ENCODE results near the gene ZBTB12. TPM values are rescaled to one million over a fixed set of nuclear protein-coding genes. Genes with fewer than 3 reads are reported as not detected.
A peak's percentile ranks its signal among the peaks of the same experiment; 100 is the strongest.

ZBTB12 gene
- total and polyA plus RNA-seq, 4 donors: 1.2 to 4.9 (median 2.6) TPM

DNA sequence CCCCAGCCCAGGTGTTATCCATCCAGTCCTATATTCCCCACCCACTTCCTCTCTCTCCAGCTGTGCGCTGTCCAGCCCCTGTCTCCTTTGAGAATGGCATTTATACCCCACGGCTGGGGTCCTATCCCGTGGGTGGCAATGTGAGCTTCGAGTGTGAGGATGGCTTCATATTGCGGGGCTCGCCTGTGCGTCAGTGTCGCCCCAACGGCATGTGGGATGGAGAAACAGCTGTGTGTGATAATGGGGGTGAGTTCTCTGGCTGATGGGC is 26.7 kb upstream of the ZBTB12 start:
- Histone ChIP-seq H3K4me1 (ENCODE audit: control insufficient read depth in 1 of 2, insufficient read depth in 2 of 2, low read length in 2 of 2) (no peaks in the 10 kb centered on the region), H3K36me3 (ENCODE audit: control insufficient read depth in 1 of 2, insufficient read depth in 2 of 2, low read length in 1 of 2) (no peaks in the 10 kb centered on the region), H3K27ac (ENCODE audit: low read depth in 1 of 2, low read length in 2 of 2) (no peak overlapping the region), H3K9me3 (ENCODE audit: control insufficient read depth, low read length) (no peaks in the 10 kb centered on the region), H3K27me3 (ENCODE audit: control insufficient read depth in 1 of 2, insufficient read depth in 2 of 2, low read length in 1 of 2) (no peaks in the 10 kb centered on the region), H3K4me3 (ENCODE audit: low read length in 2 of 2) (no peak overlapping the region)
- 81 to 86% methylated on average over 9 of the region's 9 CpGs for WGBS, 2 donors
- intact Hi-C loops (cut with DNase I): no loop called here
- DNase-seq (peak in 1 of 2 donors; percentile 23), ATAC-seq (ENCODE audit: low FRiP score) (no peak)

- H3K4me1 ChIP-seq (ENCODE audit: control insufficient read depth in 1 of 2, insufficient read depth in 2 of 2, low read length in 2 of 2): no peaks in the 10 kb centered on the region
- H3K27ac ChIP-seq (ENCODE audit: low read depth in 1 of 2, low read length in 2 of 2): no peak overlapping the region
- 74% methylated on average over 11 of the region's 11 CpGs for WGBS, 2 donors
- H3K9me3 ChIP-seq (ENCODE audit: control insufficient read depth, low read length): no peaks in the 10 kb centered on the region
- intact Hi-C loops (cut with DNase I): no loop called here
- no peaks in the 10 kb centered on the region for H3K36me3 ChIP-seq (ENCODE audit: control insufficient read depth in 1 of 2, insufficient read depth in 2 of 2, low read length in 1 of 2)
- peak in 1 of 2 donors; percentile 39 for DNase-seq
- H3K4me3 ChIP-seq (ENCODE audit: low read length in 2 of 2): no peak overlapping the region
- H3K27me3 ChIP-seq (ENCODE audit: control insufficient read depth in 1 of 2, insufficient read depth in 2 of 2, low read length in 1 of 2): no peaks in the 10 kb centered on the region
- peak; percentile 46 for ATAC-seq (ENCODE audit: low FRiP score)
Observed at GRCh38 chr6:31927863-31928671, 26.2 kb upstream of the ZBTB12 start.

- no peak within 1 kb of the TSS for H3K4me3 ChIP-seq (ENCODE audit: low read length in 2 of 2)
- no peaks in the 10 kb centered on the region for H3K36me3 ChIP-seq (ENCODE audit: control insufficient read depth in 1 of 2, insufficient read depth in 2 of 2, low read length in 1 of 2)
- WGBS, 2 donors: 60 to 62% methylated on average over 11 of the region's 11 CpGs
- no peaks in the 10 kb centered on the region for H3K4me1 ChIP-seq (ENCODE audit: control insufficient read depth in 1 of 2, insufficient read depth in 2 of 2, low read length in 2 of 2)
- ATAC-seq (ENCODE audit: low FRiP score) (peak; percentile 36), DNase-seq (no peak)
- intact Hi-C loops (cut with DNase I): no loop called here
- H3K27ac ChIP-seq (ENCODE audit: low read depth in 1 of 2, low read length in 2 of 2): no peak within 1 kb of the TSS
- no peaks in the 10 kb centered on the region for H3K27me3 ChIP-seq (ENCODE audit: control insufficient read depth in 1 of 2, insufficient read depth in 2 of 2, low read length in 1 of 2)
- H3K9me3 ChIP-seq (ENCODE audit: control insufficient read depth, low read length): no peaks in the 10 kb centered on the region
Observed at GRCh38 chr6:31927242-31927862, 25.5 kb upstream of the ZBTB12 start, which contains the start of gene C2. Gene C2, plus strand, starts transcription at chr6:31927717. Its CDS starts 36 bp downstream, at chr6:31927753.

GRCh38 chr6:31922942-31923341 is 21.1 kb upstream of the ZBTB12 start:
- DNase-seq: peak in 1 of 2 donors; percentile 30
- Histone ChIP-seq H3K4me1 (ENCODE audit: control insufficient read depth in 1 of 2, insufficient read depth in 2 of 2, low read length in 2 of 2) (no peaks in the 10 kb centered on the region), H3K4me3 (ENCODE audit: low read length in 2 of 2) (no peak overlapping the region), H3K27me3 (ENCODE audit: control insufficient read depth in 1 of 2, insufficient read depth in 2 of 2, low read length in 1 of 2) (no peaks in the 10 kb centered on the region), H3K9me3 (ENCODE audit: control insufficient read depth, low read length) (no peaks in the 10 kb centered on the region), H3K27ac (ENCODE audit: low read depth in 1 of 2, low read length in 2 of 2) (no peak overlapping the region), H3K36me3 (ENCODE audit: control insufficient read depth in 1 of 2, insufficient read depth in 2 of 2, low read length in 1 of 2) (no peaks in the 10 kb centered on the region)
- no peak for ATAC-seq (ENCODE audit: low FRiP score)
- intact Hi-C loops (cut with DNase I): no loop called here
- 17 to 18% methylated on average over 5 of the region's 5 CpGs for WGBS, 2 donors

GRCh38 chr6:31920811-31921210 is 18.9 kb upstream of the ZBTB12 start:
- ATAC-seq (ENCODE audit: low FRiP score) (peak; percentile 7), DNase-seq (peak in 1 of 2 donors; percentile 6)
- H3K9me3 ChIP-seq (ENCODE audit: control insufficient read depth, low read length): no peaks in the 10 kb centered on the region
- H3K4me3 ChIP-seq (ENCODE audit: low read length in 2 of 2): no peak overlapping the region
- H3K4me1 ChIP-seq (ENCODE audit: control insufficient read depth in 1 of 2, insufficient read depth in 2 of 2, low read length in 2 of 2): no peaks in the 10 kb centered on the region
- H3K27me3 ChIP-seq (ENCODE audit: control insufficient read depth in 1 of 2, insufficient read depth in 2 of 2, low read length in 1 of 2): no peaks in the 10 kb centered on the region
- no peak overlapping the region for H3K27ac ChIP-seq (ENCODE audit: low read depth in 1 of 2, low read length in 2 of 2)
- no peaks in the 10 kb centered on the region for H3K36me3 ChIP-seq (ENCODE audit: control insufficient read depth in 1 of 2, insufficient read depth in 2 of 2, low read length in 1 of 2)
- intact Hi-C loops (cut with DNase I): no loop called here
- WGBS, 2 donors: 70 to 73% methylated on average over 2 of the region's 2 CpGs

- no peaks in the 10 kb centered on the region for H3K36me3 ChIP-seq (ENCODE audit: control insufficient read depth in 1 of 2, insufficient read depth in 2 of 2, low read length in 1 of 2)
- H3K9me3 ChIP-seq (ENCODE audit: control insufficient read depth, low read length): no peaks in the 10 kb centered on the region
- no peaks in the 10 kb centered on the region for H3K27me3 ChIP-seq (ENCODE audit: control insufficient read depth in 1 of 2, insufficient read depth in 2 of 2, low read length in 1 of 2)
- ATAC-seq (ENCODE audit: low FRiP score): no peak
- no peak overlapping the region for H3K4me3 ChIP-seq (ENCODE audit: low read length in 2 of 2)
- 81% methylated on average over 6 of the region's 6 CpGs for WGBS, 2 donors
- intact Hi-C loops (cut with DNase I): no loop called here
- H3K27ac ChIP-seq (ENCODE audit: low read depth in 1 of 2, low read length in 2 of 2): no peak overlapping the region
- DNase-seq: peak in 1 of 2 donors; percentile 9
- H3K4me1 ChIP-seq (ENCODE audit: control insufficient read depth in 1 of 2, insufficient read depth in 2 of 2, low read length in 2 of 2): no peaks in the 10 kb centered on the region
Observed at GRCh38 chr6:31919624-31920303, 17.9 kb upstream of the ZBTB12 start.

DNA sequence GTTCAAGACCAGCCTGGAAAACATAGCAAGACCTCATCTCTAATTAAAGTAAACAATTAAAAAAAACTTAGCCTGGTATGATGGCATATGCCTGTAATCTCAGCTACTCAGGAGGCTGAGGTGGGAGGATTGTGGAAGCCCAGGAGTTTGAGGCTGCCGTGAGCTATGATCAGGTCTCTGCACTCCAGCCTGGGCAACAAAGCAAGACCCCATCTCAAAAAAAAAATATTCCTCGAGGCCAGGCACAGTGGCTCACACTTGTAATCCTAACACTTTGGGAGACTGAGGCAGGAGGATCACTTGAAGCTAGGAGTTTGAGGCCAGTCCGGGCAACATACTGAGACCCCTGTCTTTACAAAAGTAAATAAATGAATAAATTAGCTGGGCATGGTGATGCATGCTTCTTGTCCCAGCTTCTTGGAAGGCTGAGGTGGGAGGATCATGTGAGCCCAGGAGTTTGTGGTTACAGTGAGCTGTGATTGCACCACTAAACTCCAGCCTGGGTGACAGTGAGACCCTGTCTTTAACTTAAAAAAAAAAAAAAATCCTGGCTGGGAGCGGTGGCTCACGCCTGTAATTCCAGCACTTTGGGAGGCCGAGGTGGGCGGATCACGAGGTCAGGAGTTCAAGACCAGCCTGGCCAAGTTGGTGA is 16.3 kb upstream of the ZBTB12 start:
- intact Hi-C loops (cut with DNase I): no loop called here
- WGBS, 2 donors: 75 to 82% methylated on average over 7 to 8 of the region's 8 CpGs
- no peaks in the 10 kb centered on the region for H3K27me3 ChIP-seq (ENCODE audit: control insufficient read depth in 1 of 2, insufficient read depth in 2 of 2, low read length in 1 of 2)
- no peak overlapping the region for H3K27ac ChIP-seq (ENCODE audit: low read depth in 1 of 2, low read length in 2 of 2)
- no peak for ATAC-seq (ENCODE audit: low FRiP score)
- H3K4me1 ChIP-seq (ENCODE audit: control insufficient read depth in 1 of 2, insufficient read depth in 2 of 2, low read length in 2 of 2): no peaks in the 10 kb centered on the region
- no peaks in the 10 kb centered on the region for H3K36me3 ChIP-seq (ENCODE audit: control insufficient read depth in 1 of 2, insufficient read depth in 2 of 2, low read length in 1 of 2)
- DNase-seq: peak in 1 of 2 donors; percentile 11
- H3K4me3 ChIP-seq (ENCODE audit: low read length in 2 of 2): no peak overlapping the region
- H3K9me3 ChIP-seq (ENCODE audit: control insufficient read depth, low read length): no peaks in the 10 kb centered on the region

DNA sequence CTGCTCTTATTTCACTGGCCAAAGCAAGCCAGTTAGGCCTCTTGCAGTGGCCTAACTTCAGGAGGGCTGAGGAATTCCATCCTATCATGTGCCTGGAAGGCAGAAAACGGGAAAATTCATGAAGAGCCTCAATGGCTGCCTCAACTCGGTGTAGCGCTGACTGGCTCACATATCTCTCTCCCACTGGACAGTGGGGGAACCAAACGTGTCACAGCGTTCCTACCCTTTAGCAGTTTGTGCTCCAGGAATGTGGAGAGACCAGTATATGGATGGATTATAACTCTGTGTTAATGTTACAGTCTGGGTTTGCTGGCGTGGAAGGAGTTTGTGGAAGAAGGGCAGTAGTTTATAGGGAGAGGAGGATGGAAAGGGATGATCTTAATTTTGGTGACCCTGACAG is 13.9 kb upstream of the ZBTB12 start:
- no peaks in the 10 kb centered on the region for H3K9me3 ChIP-seq (ENCODE audit: control insufficient read depth, low read length)
- H3K27ac ChIP-seq (ENCODE audit: low read depth in 1 of 2, low read length in 2 of 2): no peak overlapping the region
- no peak overlapping the region for H3K4me3 ChIP-seq (ENCODE audit: low read length in 2 of 2)
- H3K27me3 ChIP-seq (ENCODE audit: control insufficient read depth in 1 of 2, insufficient read depth in 2 of 2, low read length in 1 of 2): no peaks in the 10 kb centered on the region
- ATAC-seq (ENCODE audit: low FRiP score) (no peak), DNase-seq (peak in 1 of 2 donors; percentile 1)
- H3K36me3 ChIP-seq (ENCODE audit: control insufficient read depth in 1 of 2, insufficient read depth in 2 of 2, low read length in 1 of 2): no peaks in the 10 kb centered on the region
- intact Hi-C loops (cut with DNase I): no loop called here
- WGBS, 2 donors: 78 to 80% methylated on average over 6 of the region's 6 CpGs
- no peaks in the 10 kb centered on the region for H3K4me1 ChIP-seq (ENCODE audit: control insufficient read depth in 1 of 2, insufficient read depth in 2 of 2, low read length in 2 of 2)

Data from aorta (tissue), 5 donors.